ENCODE measurements around the gene RBFOX2. TPM values are rescaled to one million over a fixed set of nuclear protein-coding genes. Genes with fewer than 3 reads are reported as not detected.

RBFOX2 gene
- total and polyA plus RNA-seq, 2 of the 8 experiments (the other 6 are each of a cell fraction or from before 2014, with no cell fraction given), result 121 to 122 TPM

DNA sequence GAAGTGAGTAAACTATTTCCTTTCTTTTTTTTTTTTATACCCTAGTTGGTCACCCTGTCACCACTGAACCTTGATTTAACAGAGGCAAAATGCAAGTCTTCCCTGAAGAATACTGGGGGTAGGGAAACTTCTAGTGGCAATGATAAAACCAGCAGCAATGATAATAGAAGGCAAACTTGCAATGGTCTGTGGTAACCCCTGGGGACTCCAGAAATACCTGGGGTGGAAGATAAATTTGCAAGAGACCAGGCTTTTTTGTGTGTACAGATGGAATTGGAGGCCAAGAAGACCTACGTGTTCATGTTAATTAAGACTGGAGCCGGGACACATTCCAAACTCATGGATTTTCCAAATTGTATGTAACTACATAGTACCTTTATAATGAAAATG lies 299.3 kb downstream of the RBFOX2 start (continued):
- TF ChIP-seq CHD7 (IDR thresholded peaks at IDR 0.05; ENCODE audit: insufficient replicate concordance, low read length) (no peak), ATF3 (IDR thresholded peaks at IDR 0.05; ENCODE audit: insufficient read depth, low read depth, low read length) (no peak), CHD1 (IDR thresholded peaks at IDR 0.05; ENCODE audit: low read depth, low read length) (no peak), ASH2L (IDR thresholded peaks at IDR 0.05; ENCODE audit: low read length) (no peak), TAF7 (optimal IDR thresholded peaks at IDR 0.05; ENCODE audit: borderline replicate concordance, low read depth, low read length) (no peak), BCL11A (IDR thresholded peaks at IDR 0.05; ENCODE audit: low read depth in 2 of 2, low read length in 2 of 2) (no peak)
- TF ChIP-seq, protein P1, sequence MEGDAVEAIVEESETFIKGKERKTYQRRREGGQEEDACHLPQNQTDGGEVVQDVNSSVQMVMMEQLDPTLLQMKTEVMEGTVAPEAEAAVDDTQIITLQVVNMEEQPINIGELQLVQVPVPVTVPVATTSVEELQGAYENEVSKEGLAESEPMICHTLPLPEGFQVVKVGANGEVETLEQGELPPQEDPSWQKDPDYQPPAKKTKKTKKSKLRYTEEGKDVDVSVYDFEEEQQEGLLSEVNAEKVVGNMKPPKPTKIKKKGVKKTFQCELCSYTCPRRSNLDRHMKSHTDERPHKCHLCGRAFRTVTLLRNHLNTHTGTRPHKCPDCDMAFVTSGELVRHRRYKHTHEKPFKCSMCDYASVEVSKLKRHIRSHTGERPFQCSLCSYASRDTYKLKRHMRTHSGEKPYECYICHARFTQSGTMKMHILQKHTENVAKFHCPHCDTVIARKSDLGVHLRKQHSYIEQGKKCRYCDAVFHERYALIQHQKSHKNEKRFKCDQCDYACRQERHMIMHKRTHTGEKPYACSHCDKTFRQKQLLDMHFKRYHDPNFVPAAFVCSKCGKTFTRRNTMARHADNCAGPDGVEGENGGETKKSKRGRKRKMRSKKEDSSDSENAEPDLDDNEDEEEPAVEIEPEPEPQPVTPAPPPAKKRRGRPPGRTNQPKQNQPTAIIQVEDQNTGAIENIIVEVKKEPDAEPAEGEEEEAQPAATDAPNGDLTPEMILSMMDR (IDR thresholded peaks at IDR 0.05; ENCODE audit: control extremely low read depth in 1 of 3, insufficient read depth in 1 of 3, low read depth in 1 of 3, low read length in 3 of 3), result no peak
- TF ChIP-seq, protein P2, sequence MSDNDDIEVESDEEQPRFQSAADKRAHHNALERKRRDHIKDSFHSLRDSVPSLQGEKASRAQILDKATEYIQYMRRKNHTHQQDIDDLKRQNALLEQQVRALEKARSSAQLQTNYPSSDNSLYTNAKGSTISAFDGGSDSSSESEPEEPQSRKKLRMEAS (IDR thresholded peaks at IDR 0.05), result no peak

Measured in H1 (cell line).